Psoas muscle (tissue), 8 donors: Measurements from ENCODE around the gene TTC17. TPM values are rescaled to one million over a fixed set of nuclear protein-coding genes. Genes with fewer than 3 reads are reported as not detected.

Source experiments
- ATAC-seq, 4 donors: fragments of 200-7000 bp; cut with Tn5 transposase; one replicate each; pipeline ENCODE4 v1.9.1; 2020; ENCODE audit warnings: moderate library complexity in 3 of 4, mild to moderate bottlenecking in 2 of 4
- DNase-seq, 2 donors: peaks; one replicate each; pipeline ENCODE4 v3.0.0-alpha.2; 2020
- H3K27ac ChIP-seq: fragments of 200-600 bp; one replicate; pipeline ENCODE4 v1.8.0; 2022
- H3K27me3 ChIP-seq, 3 donors: fragments of 200-600 bp in 1 of 3; one replicate each; pipeline versions ENCODE4 v1.6.1 to v1.8.0; 2013 to 2022; ENCODE audit warnings: low read length in 2 of 3, mild to moderate bottlenecking in 2 of 3, moderate library complexity in 1 of 3; ENCODE audit not compliant: insufficient read depth in 3 of 3
- H3K36me3 ChIP-seq, 2 donors: fragments of 200-600 bp in 1 of 2; one replicate each; pipeline versions ENCODE4 v1.6.1 to v1.8.0; 2013 to 2022; ENCODE audit warnings: low read depth in 1 of 2, mild to moderate bottlenecking in 1 of 2, moderate library complexity in 1 of 2; ENCODE audit not compliant: insufficient read depth in 1 of 2
- H3K4me1 ChIP-seq: fragments of 200-600 bp; one replicate; pipeline ENCODE4 v1.8.0; 2022
- H3K4me3 ChIP-seq: fragments of 200-600 bp; one replicate; pipeline ENCODE4 v1.8.0; 2022; ENCODE audit warnings: mild to moderate bottlenecking
- H3K9me3 ChIP-seq: fragments of 200-600 bp; one replicate; pipeline ENCODE4 v1.8.0; 2022
- CTCF ChIP-seq: fragments of 200-600 bp; IDR thresholded peaks from one replicate; pipeline ENCODE4 v1.8.0; 2022; ENCODE audit warnings: antibody characterized with exemption
- WGBS, 3 donors: extraction: QIAGEN DNeasy Blood & Tissue Kit; methylation state at CpG; one replicate each; pipeline versions ENCODE4 v1.1.6 to v1.1.7; 2013; 5-methylcytosine and 5-hydroxymethylcytosine counted together
- intact Hi-C, 2 donors: fragments of 100-400 bp; cut with DNase I; formaldehyde crosslinking; loops; one replicate each; pipeline versions ENCODE4 v1.11.0 to v1.14.2; 2022
- polyA plus RNA-seq, 3 donors: library from polyadenylated mRNA; stranded (reverse); fragments of 200-250 nt; gene quantifications; one replicate each; pipeline ENCODE4 v1.2.3, GENCODE V29; 2013
- total RNA-seq, 4 donors: library from RNA; stranded (reverse); fragmentation: NEBNext Ultra II Directional in 2 of 4; extraction: Animal tissue kit (Norgen Biotek cat#: 25700) in 2 of 4; gene quantifications; one replicate each; pipeline versions ENCODE4 v1.2.1 to v1.2.4, GENCODE V29; 2021 to 2023
- donor health status: healthy with polysubstance abuse.
- donor health status: DM: no; HTN: no; CAD: no; lungs with moderate emphysema.
- donor health status: Bipolar disorder and iron deficiency.
- donor health status: healthy.
- donor health status: DM: yes; HTN: yes; CAD: no.
- donor health status: DM: no; HTN: no; CAD: no.
- donor health status: DM: no; HTN: no; CAD: no.
- donor health status: DM: yes; HTN: yes; CAD: no.

The TTC17 gene
- total and polyA plus RNA-seq, 7 donors = 17.9 to 33.3 (median 27.5) TPM

GRCh38 chr11:43434893-43435292 is 76.2 kb downstream of the TTC17 start:
- Histone ChIP-seq H3K27ac (no peak overlapping the region), H3K4me1 (no peaks in the 10 kb centered on the region), H3K36me3 (peaks cover 3 to 75% of the 10 kb centered on the region in 2 donors), H3K9me3 (no peaks in the 10 kb centered on the region), H3K27me3 (no peaks in the 10 kb centered on the region), H3K4me3 (no peak overlapping the region)
- ATAC-seq (no peak), DNase-seq (no peak)
- no peak for TF ChIP-seq CTCF
- intact Hi-C loops = no loop called here
- 91 to 97% (median 94%) methylated on average over 1 of the region's 1 CpG for WGBS, 3 donors

- Histone ChIP-seq H3K9me3 (no peaks in the 10 kb centered on the region), H3K36me3 (peaks cover 7 to 97% of the 10 kb centered on the region in 2 donors), H3K27me3 (no peaks in the 10 kb centered on the region), H3K27ac (no peak overlapping the region), H3K4me3 (no peak overlapping the region), H3K4me1 (no peaks in the 10 kb centered on the region)
- intact Hi-C loops = loop anchor here in 1 of 2 donors (10.0 kb wide), 1 partner anchor 106 kb away; no protein-coding TSS in a partner anchor
- TF ChIP-seq CTCF = no peak
- no peak for ATAC-seq
- WGBS, 3 donors = 94 to 99% (median 98%) methylated on average over 2 of the region's 2 CpGs
- no peak for DNase-seq
Measured at GRCh38 chr11:43440486-43440885, 81.8 kb downstream of the TTC17 start.

- intact Hi-C loops = loop anchor here in 1 of 2 donors (10.0 kb wide), 1 partner anchor 109 kb away; no protein-coding TSS in a partner anchor
- DNase-seq = no peak
- TF ChIP-seq CTCF = no peak
- no peak overlapping the region for H3K27ac ChIP-seq
- WGBS, 3 donors = 94 to 96% (median 95%) methylated on average over 4 of the region's 4 CpGs
- H3K36me3 ChIP-seq = peaks cover 10 to 97% of the 10 kb centered on the region in 2 donors
- no peak overlapping the region for H3K4me3 ChIP-seq
- ATAC-seq = no peak
- no peaks in the 10 kb centered on the region for H3K4me1 ChIP-seq
- no peaks in the 10 kb centered on the region for H3K9me3 ChIP-seq
- no peaks in the 10 kb centered on the region for H3K27me3 ChIP-seq
Measured at GRCh38 chr11:43443811-43444210, 85.1 kb downstream of the TTC17 start.

GRCh38 chr11:43447151-43447550 is 88.4 kb downstream of the TTC17 start:
- Histone ChIP-seq H3K27me3 (no peaks in the 10 kb centered on the region), H3K4me3 (no peak overlapping the region)
- no peak for ATAC-seq

More at GRCh38 chr11:43447151-43447550, 88.4 kb downstream of the TTC17 start:
- intact Hi-C loops = loop anchor here in 1 of 2 donors (5.0 to 10.0 kb wide), 2 partner anchors 40 to 112 kb away; no protein-coding TSS in a partner anchor
- DNase-seq = no peak
- Histone ChIP-seq H3K9me3 (no peaks in the 10 kb centered on the region), H3K27ac (no peak overlapping the region), H3K36me3 (peaks cover 26 to 98% of the 10 kb centered on the region in 2 donors), H3K4me1 (no peaks in the 10 kb centered on the region)
- TF ChIP-seq CTCF = no peak
